DMS 273 treated with DMSO at 0.1 percent for 48 hours (cell line): ENCODE measurements around the gene SHISA9.
"Not testable (repeated sequence)": the region's sequence is repeated elsewhere in the genome, so short reads cannot be mapped to it uniquely, and the experiment has no call there.

Source experiments
- DNase-seq: peaks from one replicate; lab custom pipeline; 2025; lab: John Stamatoyannopoulos, UW

Gene SHISA9

DNA sequence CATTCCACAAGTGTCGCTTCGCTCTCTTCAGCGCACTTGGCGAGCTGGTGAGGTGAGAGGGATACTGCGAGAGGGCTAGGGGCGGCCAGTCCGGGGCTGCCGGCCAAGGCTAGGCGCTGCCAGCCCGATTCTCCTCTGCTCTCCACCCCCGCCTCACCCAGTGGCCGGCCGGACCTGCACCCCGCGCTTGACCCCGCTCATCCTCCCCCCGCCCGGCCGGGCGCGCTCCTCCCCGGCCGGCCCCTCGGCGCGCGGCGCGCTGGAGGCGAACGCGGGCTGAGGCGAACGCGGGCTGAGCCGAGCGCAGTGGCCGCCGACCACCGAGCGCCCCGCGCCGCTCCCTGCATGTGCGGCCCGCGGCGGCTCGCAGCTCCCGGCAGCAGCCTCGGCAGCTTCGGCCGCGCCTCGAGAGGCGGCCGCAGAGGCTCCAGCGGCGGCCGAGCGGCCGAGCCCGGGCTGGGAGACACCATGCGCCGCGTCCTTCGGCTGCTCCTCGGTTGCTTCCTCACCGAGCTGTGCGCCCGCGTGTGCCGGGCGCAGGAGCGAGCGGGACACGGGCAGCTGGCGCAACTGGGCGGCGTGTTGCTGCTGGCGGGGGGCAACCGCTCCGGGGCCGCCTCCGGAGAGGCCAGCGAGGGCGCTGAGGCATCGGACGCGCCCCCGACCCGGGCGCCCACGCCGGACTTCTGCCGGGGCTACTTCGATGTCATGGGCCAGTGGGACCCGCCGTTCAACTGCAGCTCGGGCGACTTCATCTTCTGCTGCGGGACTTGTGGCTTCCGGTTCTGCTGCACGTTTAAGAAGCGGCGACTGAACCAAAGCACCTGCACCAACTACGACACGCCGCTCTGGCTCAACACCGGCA lies at the start of gene SHISA9:
Gene SHISA9, plus strand, starts transcription at position 2 of the 865 bp plus-strand sequence.
- no peak for DNase-seq

GRCh38 chr16:12853972-12854371 lies 47.4 kb upstream of the SHISA9 start:
- no peak for DNase-seq

GRCh38 chr16:12857435-12857834 lies 44.0 kb upstream of the SHISA9 start:
- not testable (repeated sequence) for DNase-seq

- DNase-seq: no peak
Measured at GRCh38 chr16:12862327-12862726, 39.1 kb upstream of the SHISA9 start.

GRCh38 chr16:12862941-12863340 lies 38.5 kb upstream of the SHISA9 start:
- no peak for DNase-seq

GRCh38 chr16:12866981-12867551 lies 34.3 kb upstream of the SHISA9 start:
- no peak for DNase-seq

DNA sequence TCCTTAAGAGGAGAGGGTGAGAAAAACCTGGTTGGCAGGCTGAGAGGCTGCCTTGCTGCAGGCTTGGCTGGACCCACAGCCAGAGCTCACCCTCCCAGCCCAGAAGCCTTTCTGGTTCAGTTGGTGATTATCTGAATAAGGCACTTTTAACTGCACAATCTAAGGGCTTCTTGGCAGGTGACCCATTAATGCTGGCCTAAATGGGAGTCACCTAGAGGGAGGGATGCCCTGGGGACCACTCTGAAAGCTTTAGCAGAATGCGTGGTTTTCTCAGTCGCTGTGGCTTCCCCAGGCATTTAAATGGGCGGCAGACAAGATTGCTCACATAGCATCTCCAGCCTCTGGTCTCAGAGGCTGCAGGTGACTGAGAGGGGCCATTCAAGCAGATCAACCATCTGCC lies 33.2 kb upstream of the SHISA9 start:
- DNase-seq: no peak

GRCh38 chr16:12868788-12869187 lies 32.6 kb upstream of the SHISA9 start:
- DNase-seq: no peak

- DNase-seq: no peak
Measured at GRCh38 chr16:12869698-12870427, 31.5 kb upstream of the SHISA9 start.

GRCh38 chr16:12871784-12872183 lies 29.6 kb upstream of the SHISA9 start:
- no peak for DNase-seq

DNA sequence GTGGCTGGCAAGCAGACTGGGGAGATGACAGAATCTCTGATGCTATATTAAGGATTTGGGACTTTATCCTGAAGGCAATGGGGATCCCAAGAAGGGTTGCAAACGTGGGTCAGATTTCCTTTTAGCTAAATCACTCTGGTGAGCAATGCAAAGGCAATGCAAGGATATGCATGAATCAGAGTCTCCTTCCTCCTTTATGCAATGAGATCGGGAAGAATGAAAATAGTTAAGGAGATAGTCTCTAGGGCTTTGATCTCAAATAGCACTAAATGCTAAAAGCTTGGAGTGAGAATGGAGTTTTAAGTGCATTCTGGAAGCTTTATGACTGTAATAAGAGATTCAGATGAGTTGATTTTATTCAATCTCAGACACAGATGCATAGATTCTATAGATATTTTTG lies 27.2 kb upstream of the SHISA9 start:
- DNase-seq: no peak

DNA sequence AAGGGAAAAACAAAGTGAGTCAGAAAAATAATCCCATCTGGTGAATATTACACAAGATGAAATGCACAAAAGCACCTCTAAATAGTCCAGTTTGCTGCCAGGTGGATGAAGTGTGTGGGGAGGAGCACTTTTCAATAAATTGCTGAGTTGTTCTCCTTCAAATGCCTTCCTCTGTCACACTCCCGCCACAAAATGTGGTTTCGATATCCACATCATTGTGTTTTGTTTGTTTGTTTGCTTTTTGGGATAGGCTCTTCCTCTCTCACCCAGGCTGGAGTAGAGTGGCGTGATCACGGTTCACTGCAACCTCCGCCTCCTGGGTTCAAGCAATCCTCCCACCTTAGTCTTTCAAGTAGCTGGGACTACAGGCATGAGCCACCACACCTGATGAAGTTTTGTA lies 24.6 kb upstream of the SHISA9 start:
- DNase-seq: no peak

GRCh38 chr16:12878973-12879372 lies 22.4 kb upstream of the SHISA9 start:
- DNase-seq: no peak

DNA sequence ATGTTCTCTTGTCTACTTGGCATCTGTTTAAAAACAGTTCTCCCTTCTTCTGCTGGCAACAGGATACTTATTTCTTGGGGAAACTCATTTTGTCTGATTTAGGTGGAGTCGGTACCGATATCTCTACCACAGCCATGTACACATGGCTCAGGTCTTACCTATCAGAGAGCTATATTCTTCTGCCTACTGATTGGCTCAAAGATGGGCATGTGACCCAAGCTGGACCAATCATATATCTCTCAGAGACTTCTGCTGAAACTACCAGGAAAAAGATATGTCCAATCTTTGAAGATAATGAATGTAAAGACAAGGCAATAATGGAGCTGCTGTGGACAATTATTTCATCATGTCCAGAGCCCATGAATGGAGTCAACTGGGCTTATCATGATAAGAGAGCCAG lies 21.6 kb upstream of the SHISA9 start:
- DNase-seq: no peak

- no peak for DNase-seq
Measured at GRCh38 chr16:12881182-12881581, 20.2 kb upstream of the SHISA9 start.

- DNase-seq: no peak
Measured at GRCh38 chr16:12881740-12882139, 19.7 kb upstream of the SHISA9 start.

DNA sequence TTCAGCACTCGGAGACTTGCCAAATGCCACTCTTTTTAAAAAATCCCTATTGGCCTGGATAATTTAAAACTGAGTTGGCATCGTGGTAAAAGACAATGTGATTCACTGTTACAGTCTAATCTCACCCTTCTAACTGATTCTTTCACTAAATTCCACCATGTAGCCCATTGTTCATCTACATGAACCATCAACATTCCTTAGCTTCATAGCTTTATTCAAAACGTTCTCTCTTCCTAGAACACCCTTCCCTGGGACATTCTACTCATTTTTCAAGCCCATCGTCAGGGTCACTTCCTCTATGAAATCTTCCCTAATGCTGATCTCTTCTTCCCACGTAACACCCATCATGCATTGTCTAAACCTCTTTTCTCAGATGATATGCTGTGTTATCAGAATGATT lies 15.7 kb upstream of the SHISA9 start:
- DNase-seq: no peak

GRCh38 chr16:12891836-12892235 lies 9.6 kb upstream of the SHISA9 start:
- no peak for DNase-seq

GRCh38 chr16:12893050-12893750 lies 8.2 kb upstream of the SHISA9 start:
- no peak for DNase-seq

DNA sequence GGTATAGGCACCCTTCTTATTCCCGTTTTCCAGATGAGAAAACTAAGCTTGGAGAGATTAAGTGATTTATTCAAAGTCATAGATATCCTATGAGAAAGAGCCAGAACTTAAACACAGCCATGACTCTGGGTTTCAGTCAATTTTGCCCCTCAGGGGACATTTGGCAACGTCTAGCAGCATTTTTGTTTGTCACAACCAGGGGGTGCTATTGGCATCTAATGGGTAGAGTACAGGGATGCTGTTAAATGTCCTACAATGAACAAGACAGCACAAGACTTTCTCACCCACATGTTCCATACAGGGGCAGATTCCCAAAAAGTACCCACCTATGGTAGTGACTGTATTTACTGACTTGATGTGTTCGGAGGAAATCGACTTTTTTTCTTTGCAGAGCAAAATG lies 4.8 kb upstream of the SHISA9 start:
- DNase-seq: peak; percentile 5

DNA sequence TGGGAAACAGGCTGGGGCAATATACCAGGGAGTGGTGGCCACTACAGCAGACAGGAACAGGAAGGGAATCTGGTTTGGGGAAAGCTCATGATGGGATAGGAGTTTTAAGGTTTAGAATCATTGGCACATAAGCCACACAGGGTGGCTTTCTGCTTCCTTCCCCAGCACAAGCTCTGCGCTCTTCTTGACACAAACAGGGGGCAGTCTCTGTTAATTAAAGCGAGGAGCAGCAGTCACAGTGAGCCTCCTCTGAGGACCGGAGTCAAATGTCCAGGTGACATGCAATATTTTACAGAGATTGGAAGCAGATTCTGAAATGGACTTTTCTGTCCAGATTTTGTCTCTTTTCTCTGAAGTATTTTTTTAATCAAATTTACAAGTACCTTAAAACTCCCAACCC lies 2.8 kb upstream of the SHISA9 start:
- DNase-seq: no peak

GRCh38 chr16:12899529-12900143 lies 1.8 kb upstream of the SHISA9 start:
- no peak for DNase-seq
